ENCODE results near the gene TMEM179.

The TMEM179 gene

DNA sequence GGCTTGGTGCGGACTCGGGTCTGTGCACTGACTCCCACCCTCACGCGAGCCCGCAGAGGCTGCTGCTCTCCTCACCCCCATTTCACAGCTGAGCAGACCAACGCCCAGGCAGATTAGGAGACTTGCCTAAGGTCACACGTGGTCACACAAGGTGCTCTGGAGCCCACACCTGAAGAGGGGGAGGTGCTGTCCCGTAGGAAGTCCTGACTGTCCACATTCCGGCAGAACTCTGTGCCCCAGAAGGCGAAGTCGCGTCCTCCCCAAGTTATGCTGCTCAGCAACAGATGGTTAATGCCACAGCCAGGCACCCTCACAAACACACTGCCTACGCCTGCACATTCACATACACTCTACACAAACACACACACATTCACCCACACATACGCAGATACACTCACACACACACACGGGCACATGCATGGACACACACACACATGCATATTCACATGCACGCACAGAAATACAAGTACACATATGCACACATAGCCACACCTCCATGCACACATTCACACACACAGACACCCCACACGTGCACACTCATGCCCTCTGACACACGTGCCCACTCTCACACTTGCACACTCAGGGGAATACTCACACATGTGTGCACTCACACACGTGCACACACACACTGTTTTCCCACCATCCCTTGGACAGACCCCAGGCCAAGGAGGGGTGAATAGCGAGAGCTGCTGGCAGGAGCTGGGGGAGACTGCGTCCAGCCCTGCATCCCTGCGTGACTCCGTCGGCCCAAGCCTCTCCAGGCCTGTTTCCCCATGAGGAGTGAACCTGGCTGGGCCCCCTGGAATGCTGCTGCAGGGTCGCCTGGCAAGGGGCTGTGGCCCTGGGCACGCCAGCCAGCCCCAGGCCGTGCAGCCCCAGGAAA is 20.9 kb downstream of the TMEM179 start:
- TF ChIP-seq EZH2phosphoT487 (conservative IDR thresholded peaks at IDR 0.05; ENCODE audit: low read length) (no peak), CTCF (IDR thresholded peaks at IDR 0.05; ENCODE audit: insufficient read depth, low read length, poor library complexity, severe bottlenecking) (no peak)
- no peak overlapping the region for H3K4me3 ChIP-seq (ENCODE audit: insufficient read depth, low read length, poor library complexity, severe bottlenecking)
- no peak overlapping the region for H2AFZ ChIP-seq (ENCODE audit: low read depth, low read length, severe bottlenecking)
- no peaks in the 10 kb centered on the region for H3F3A ChIP-seq (ENCODE audit: insufficient read depth)
- no peak overlapping the region for H3K4me2 ChIP-seq (ENCODE audit: low read depth, low read length, poor library complexity, severe bottlenecking)
- H4K20me1 ChIP-seq (ENCODE audit: low read depth, low read length): no peaks in the 10 kb centered on the region
- H3K9me3 ChIP-seq (ENCODE audit: insufficient read depth, low read length): no peaks in the 10 kb centered on the region
- no peaks in the 10 kb centered on the region for H3K36me3 ChIP-seq (ENCODE audit: low read length)
- H3K27ac ChIP-seq (ENCODE audit: low read depth, low read length): no peak overlapping the region
- H3K79me2 ChIP-seq (ENCODE audit: insufficient read depth, low read length): no peaks in the 10 kb centered on the region
- no peaks in the 10 kb centered on the region for H3K27me3 ChIP-seq (ENCODE audit: low read length)
- H3K9me2 ChIP-seq (replicated peaks; ENCODE audit: insufficient read depth, low read length): no peaks in the 10 kb centered on the region
- no peak overlapping the region for H3K9ac ChIP-seq (ENCODE audit: low read length)

- Histone ChIP-seq H3K9me3 (ENCODE audit: insufficient read depth, low read length) (no peaks in the 10 kb centered on the region), H4K20me1 (ENCODE audit: low read depth, low read length) (no peaks in the 10 kb centered on the region), H2AFZ (ENCODE audit: low read depth, low read length, severe bottlenecking) (no peak overlapping the region), H3K27me3 (ENCODE audit: low read length) (no peaks in the 10 kb centered on the region), H3K4me3 (ENCODE audit: insufficient read depth, low read length, poor library complexity, severe bottlenecking) (no peak overlapping the region), H3K79me2 (ENCODE audit: insufficient read depth, low read length) (no peaks in the 10 kb centered on the region), H3K9me2 (replicated peaks; ENCODE audit: insufficient read depth, low read length) (no peaks in the 10 kb centered on the region), H3F3A (ENCODE audit: insufficient read depth) (no peaks in the 10 kb centered on the region), H3K4me2 (ENCODE audit: low read depth, low read length, poor library complexity, severe bottlenecking) (no peak overlapping the region), H3K9ac (ENCODE audit: low read length) (no peak overlapping the region), H3K27ac (ENCODE audit: low read depth, low read length) (no peak overlapping the region), H3K36me3 (ENCODE audit: low read length) (no peaks in the 10 kb centered on the region)
- no peak for TF ChIP-seq CTCF (IDR thresholded peaks at IDR 0.05; ENCODE audit: insufficient read depth, low read length, poor library complexity, severe bottlenecking)
- no peak for TF ChIP-seq EZH2phosphoT487 (conservative IDR thresholded peaks at IDR 0.05; ENCODE audit: low read length)
Measured at GRCh38 chr14:104582662-104583061, 21.9 kb downstream of the TMEM179 start.

- no peak overlapping the region for H2AFZ ChIP-seq (ENCODE audit: low read depth, low read length, severe bottlenecking)
- H4K20me1 ChIP-seq (ENCODE audit: low read depth, low read length): no peaks in the 10 kb centered on the region
- no peaks in the 10 kb centered on the region for H3F3A ChIP-seq (ENCODE audit: insufficient read depth)
- no peak overlapping the region for H3K27ac ChIP-seq (ENCODE audit: low read depth, low read length)
- no peak overlapping the region for H3K9ac ChIP-seq (ENCODE audit: low read length)
- no peaks in the 10 kb centered on the region for H3K79me2 ChIP-seq (ENCODE audit: insufficient read depth, low read length)
- H3K27me3 ChIP-seq (ENCODE audit: low read length): no peaks in the 10 kb centered on the region
- TF ChIP-seq CTCF (IDR thresholded peaks at IDR 0.05; ENCODE audit: insufficient read depth, low read length, poor library complexity, severe bottlenecking) (no peak), EZH2phosphoT487 (conservative IDR thresholded peaks at IDR 0.05; ENCODE audit: low read length) (no peak)
- no peak overlapping the region for H3K4me2 ChIP-seq (ENCODE audit: low read depth, low read length, poor library complexity, severe bottlenecking)
- H3K9me3 ChIP-seq (ENCODE audit: insufficient read depth, low read length): no peaks in the 10 kb centered on the region
- H3K9me2 ChIP-seq (replicated peaks; ENCODE audit: insufficient read depth, low read length): no peaks in the 10 kb centered on the region
- no peaks in the 10 kb centered on the region for H3K36me3 ChIP-seq (ENCODE audit: low read length)
- H3K4me3 ChIP-seq (ENCODE audit: insufficient read depth, low read length, poor library complexity, severe bottlenecking): no peak overlapping the region
Measured at GRCh38 chr14:104582005-104582404, 22.6 kb downstream of the TMEM179 start.

All from SU-DHL-6 (cell line).